Thoracic aorta (tissue), 2 donors: ENCODE results near the gene MRM3. TPM values are rescaled to one million over a fixed set of nuclear protein-coding genes. Genes with fewer than 3 reads are reported as not detected.
"Not testable (repeated sequence)": the region's sequence is repeated elsewhere in the genome, so short reads cannot be mapped to it uniquely, and the experiment has no call there.

Experiments
- ATAC-seq: fragments of 150-250 bp; one replicate; pipeline ENCODE4 v1.8.0; 2017; ENCODE audit warnings: low read depth; ENCODE audit not compliant: insufficient number of reproducible peaks, low FRiP score
- DNase-seq: peaks from one replicate; pipeline ENCODE4 v3.0.0-alpha.2; 2020; ENCODE audit warnings: low spot score
- H3K27ac ChIP-seq, 2 donors: fragments of 200-600 bp; sonication (generic); 1 replicate in 1 of 2; 2 replicates in 1 of 2; pipeline ENCODE4 v1.5.1; 2016; ENCODE audit warnings: mild to moderate bottlenecking in 2 of 2, moderate library complexity in 2 of 2
- H3K27me3 ChIP-seq: fragments of 200-600 bp; sonication (generic); replicated peaks from 2 replicates; pipeline ENCODE4 v1.6.0; 2016; ENCODE audit warnings: mild to moderate bottlenecking; ENCODE audit not compliant: insufficient read depth
- H3K36me3 ChIP-seq: fragments of 200-600 bp; sonication (generic); one replicate; pipeline ENCODE4 v1.5.1; 2016
- H3K4me1 ChIP-seq, 2 donors: fragments of 200-600 bp; sonication (generic); 1 replicate in 1 of 2; 2 replicates in 1 of 2; pipeline versions ENCODE4 v1.5.1 to v1.6.0; 2016; ENCODE audit warnings: low read depth in 2 of 2, mild to moderate bottlenecking in 1 of 2; ENCODE audit not compliant: control insufficient read depth in 1 of 2
- H3K4me3 ChIP-seq: fragments of 200-600 bp; sonication (generic); 2 replicates; pipeline ENCODE4 v1.5.1; 2016; ENCODE audit warnings: mild to moderate bottlenecking
- H3K9me3 ChIP-seq: fragments of 200-600 bp; sonication (generic); 2 replicates; pipeline ENCODE4 v1.5.1; 2016
- total RNA-seq, 2 donors: library from RNA; depleted of rRNA; stranded (reverse); fragments of >200 nt; gene quantifications; one replicate each; pipeline versions ENCODE4 v1.1.0 to v1.2.3, GENCODE V29; 2016
- TF ChIP-seq, protein P1 (sequence below): fragments of 200-600 bp; sonication (generic); IDR thresholded peaks from one replicate; pipeline ENCODE4 v1.5.1; 2019; ENCODE audit warnings: antibody characterized with exemption

Gene MRM3
- total RNA-seq, 2 donors from 2014 or later: 5.7 to 10.5 TPM

DNA sequence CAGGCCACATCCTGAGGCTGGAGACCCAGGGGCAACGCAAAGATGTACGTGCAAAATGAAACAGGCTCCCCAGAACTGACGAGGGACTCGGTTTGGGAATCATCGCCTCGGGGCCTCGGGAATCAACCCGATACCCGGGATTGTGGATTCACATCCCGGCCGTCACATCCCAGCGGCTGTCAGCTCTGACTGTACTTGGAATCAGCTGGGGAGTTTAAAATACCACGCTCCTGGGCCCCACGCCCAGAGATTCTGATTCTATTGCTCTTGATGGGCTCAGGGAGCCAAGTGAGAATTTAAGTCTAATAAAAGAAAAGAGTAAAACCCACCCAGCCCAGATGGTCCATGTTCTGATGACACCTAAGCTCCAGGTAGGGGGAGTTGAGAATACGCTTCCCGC is 42.2 kb downstream of the MRM3 start:
- Histone ChIP-seq H3K27me3 (no peaks in the 10 kb centered on the region), H3K27ac (no peak overlapping the region), H3K4me3 (no peak overlapping the region), H3K9me3 (no peaks in the 10 kb centered on the region), H3K4me1 (no peaks in the 10 kb centered on the region), H3K36me3 (no peaks in the 10 kb centered on the region)
- TF ChIP-seq, protein P1, sequence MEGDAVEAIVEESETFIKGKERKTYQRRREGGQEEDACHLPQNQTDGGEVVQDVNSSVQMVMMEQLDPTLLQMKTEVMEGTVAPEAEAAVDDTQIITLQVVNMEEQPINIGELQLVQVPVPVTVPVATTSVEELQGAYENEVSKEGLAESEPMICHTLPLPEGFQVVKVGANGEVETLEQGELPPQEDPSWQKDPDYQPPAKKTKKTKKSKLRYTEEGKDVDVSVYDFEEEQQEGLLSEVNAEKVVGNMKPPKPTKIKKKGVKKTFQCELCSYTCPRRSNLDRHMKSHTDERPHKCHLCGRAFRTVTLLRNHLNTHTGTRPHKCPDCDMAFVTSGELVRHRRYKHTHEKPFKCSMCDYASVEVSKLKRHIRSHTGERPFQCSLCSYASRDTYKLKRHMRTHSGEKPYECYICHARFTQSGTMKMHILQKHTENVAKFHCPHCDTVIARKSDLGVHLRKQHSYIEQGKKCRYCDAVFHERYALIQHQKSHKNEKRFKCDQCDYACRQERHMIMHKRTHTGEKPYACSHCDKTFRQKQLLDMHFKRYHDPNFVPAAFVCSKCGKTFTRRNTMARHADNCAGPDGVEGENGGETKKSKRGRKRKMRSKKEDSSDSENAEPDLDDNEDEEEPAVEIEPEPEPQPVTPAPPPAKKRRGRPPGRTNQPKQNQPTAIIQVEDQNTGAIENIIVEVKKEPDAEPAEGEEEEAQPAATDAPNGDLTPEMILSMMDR: no peak
- ATAC-seq (no peak), DNase-seq (no peak)

GRCh38 chr17:825216-825615 is 43.1 kb downstream of the MRM3 start:
- ATAC-seq (no peak), DNase-seq (no peak)
- Histone ChIP-seq H3K27ac (no peak overlapping the region), H3K4me3 (no peak overlapping the region), H3K4me1 (no peaks in the 10 kb centered on the region), H3K36me3 (no peaks in the 10 kb centered on the region), H3K27me3 (no peaks in the 10 kb centered on the region), H3K9me3 (no peaks in the 10 kb centered on the region)
- TF ChIP-seq, protein P1: no peak

- DNase-seq (no peak), ATAC-seq (no peak)
- Histone ChIP-seq H3K9me3 (no peaks in the 10 kb centered on the region), H3K4me3 (no peak overlapping the region), H3K27ac (no peak overlapping the region), H3K27me3 (no peaks in the 10 kb centered on the region), H3K36me3 (no peaks in the 10 kb centered on the region), H3K4me1 (no peaks in the 10 kb centered on the region)
- TF ChIP-seq, protein P1: no peak
Observed at GRCh38 chr17:826778-827177, 44.6 kb downstream of the MRM3 start.

GRCh38 chr17:828761-829160 is 46.6 kb downstream of the MRM3 start:
- Histone ChIP-seq H3K4me3 (no peak overlapping the region), H3K9me3 (no peaks in the 10 kb centered on the region), H3K4me1 (no peaks in the 10 kb centered on the region), H3K36me3 (no peaks in the 10 kb centered on the region), H3K27ac (no peak overlapping the region), H3K27me3 (no peaks in the 10 kb centered on the region)
- DNase-seq: no peak
- TF ChIP-seq, protein P1: no peak
- ATAC-seq: no peak

DNA sequence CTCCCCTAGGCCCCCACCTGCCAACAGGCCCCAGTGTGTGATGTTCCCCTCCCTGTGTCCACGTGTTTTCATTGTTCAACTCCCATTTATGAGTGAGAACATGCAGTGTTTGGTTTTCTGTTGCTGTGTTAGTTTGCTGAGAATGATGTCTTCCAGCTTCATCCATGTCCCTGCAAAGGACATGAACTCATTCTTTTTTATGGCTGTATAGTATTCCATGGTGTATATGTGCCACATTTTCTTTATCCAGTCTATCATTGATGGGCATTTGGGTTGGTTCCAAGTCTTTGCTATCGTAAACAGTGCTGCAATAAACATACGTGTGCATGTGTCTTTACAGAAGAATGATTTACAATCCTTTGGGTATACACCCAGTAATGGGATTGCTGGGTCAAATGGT is 47.5 kb downstream of the MRM3 start:
- not testable (repeated sequence) for H3K4me3 ChIP-seq, ATAC-seq, H3K9me3 ChIP-seq, H3K27me3 ChIP-seq, H3K27ac ChIP-seq, H3K36me3 ChIP-seq, H3K4me1 ChIP-seq, DNase-seq

- DNase-seq (no peak), ATAC-seq (no peak)
- H3K36me3 ChIP-seq: no peaks in the 10 kb centered on the region
- H3K27ac ChIP-seq: no peak overlapping the region
- TF ChIP-seq, protein P1: no peak
- no peaks in the 10 kb centered on the region for H3K9me3 ChIP-seq
- H3K4me1 ChIP-seq: peaks cover 0 to 5% of the 10 kb centered on the region in 2 donors
- H3K27me3 ChIP-seq: no peaks in the 10 kb centered on the region
- no peak overlapping the region for H3K4me3 ChIP-seq
Observed at GRCh38 chr17:830381-830780, 48.2 kb downstream of the MRM3 start.
